Measurements from ENCODE around the gene NDOR1.

Gene NDOR1

DNA sequence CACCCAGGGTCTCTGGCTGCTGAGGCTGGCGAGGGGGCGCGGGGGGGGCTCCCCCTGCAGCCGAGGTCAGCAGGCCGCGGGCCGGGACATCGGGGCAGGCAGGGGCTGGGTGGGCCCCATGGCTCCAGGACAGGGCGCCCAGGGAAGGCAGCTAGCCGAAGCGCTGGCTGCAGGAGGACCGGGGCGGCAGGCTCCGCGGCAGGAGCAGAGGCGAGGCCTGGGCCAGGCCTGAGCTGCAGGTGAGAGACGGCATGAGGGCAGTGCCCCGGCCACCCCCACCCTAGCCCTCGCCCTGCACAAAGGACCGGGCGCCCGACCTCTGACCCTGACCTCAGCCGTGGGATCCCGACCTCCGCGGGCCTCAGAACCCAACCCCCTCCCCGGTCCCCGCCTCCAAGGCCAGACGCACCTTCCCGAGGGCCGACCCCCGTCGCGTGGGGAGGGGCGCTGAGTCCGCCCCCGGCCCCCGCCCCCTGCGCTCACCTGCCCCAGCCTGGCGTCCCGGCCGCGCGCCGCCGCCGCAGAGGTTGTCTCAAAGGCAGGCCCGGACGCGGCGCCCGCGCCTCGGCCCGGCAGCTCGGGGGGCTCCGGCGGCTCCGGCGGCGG lies 16.1 kb downstream of the NDOR1 start:
- DNase-seq = no peak

- no peak for DNase-seq
Observed at GRCh38 chr9:137222190-137223077, 16.9 kb downstream of the NDOR1 start, which contains the start of gene RNF208. TSS of gene RNF208 (minus strand) at chr9:137222240. CDS start at chr9:137221212, 1,028 bp downstream.

- peak; percentile 93 for DNase-seq
Observed at GRCh38 chr9:137223078-137223970, 17.8 kb downstream of the NDOR1 start.

DNA sequence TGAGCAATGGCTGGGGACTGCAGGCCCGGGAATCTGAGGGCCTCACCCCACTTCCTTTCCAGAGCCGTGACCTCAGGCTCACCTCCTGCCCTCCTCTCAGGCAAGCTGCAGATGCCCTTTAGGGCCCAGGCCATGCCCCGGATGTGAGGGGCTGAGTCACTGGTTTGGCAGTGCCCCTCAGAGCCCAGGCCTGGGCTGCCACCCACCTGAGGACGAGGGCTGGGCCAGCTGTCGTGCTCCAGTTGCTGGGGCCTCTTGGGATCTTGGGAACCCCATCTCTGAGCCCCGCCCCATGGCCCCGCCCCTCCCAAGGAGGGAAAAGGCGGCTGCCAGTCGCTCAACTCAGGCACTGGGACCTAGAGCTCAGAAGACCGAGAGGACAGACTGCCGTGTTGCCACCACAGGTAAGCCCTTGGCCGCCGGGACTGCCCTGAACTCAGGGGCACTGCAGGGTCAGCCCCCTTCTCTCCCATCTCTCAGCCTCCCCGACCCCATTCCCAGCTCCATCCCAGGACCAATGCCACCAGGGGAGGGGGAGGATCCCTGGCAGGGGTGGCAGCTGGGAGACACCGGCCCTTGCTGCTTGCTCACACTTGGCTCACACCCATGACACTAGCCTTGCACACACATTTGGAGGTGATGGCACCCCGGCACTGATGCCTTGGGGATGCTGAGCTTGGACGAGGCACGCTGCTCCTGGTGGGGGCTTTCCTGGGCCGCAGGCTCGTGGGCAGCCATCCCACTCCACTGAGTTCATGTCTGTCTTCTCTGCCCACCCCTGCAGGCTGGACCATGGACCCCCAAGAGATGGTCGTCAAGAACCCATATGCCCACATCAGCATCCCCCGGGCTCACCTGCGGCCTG lies 19.6 kb downstream of the NDOR1 start, which contains the start of gene CYSRT1:
TSS of gene CYSRT1 (plus strand) at position 345 of the 865 bp plus-strand sequence. CDS start at position 793, 448 bp downstream.
- DNase-seq = no peak

- no peak for DNase-seq
Observed at GRCh38 chr9:137225699-137226331, 20.3 kb downstream of the NDOR1 start.

- no peak for DNase-seq
Observed at GRCh38 chr9:137226338-137227053, 21.0 kb downstream of the NDOR1 start.

GRCh38 chr9:137227054-137227852 lies 21.8 kb downstream of the NDOR1 start, which contains the start of gene RNF224:
TSS of gene RNF224 (plus strand) at chr9:137227502. CDS start at chr9:137228336, 834 bp downstream.
- DNase-seq = peak; percentile 29

GRCh38 chr9:137227853-137228505 lies 22.5 kb downstream of the NDOR1 start:
- DNase-seq = no peak

DNA sequence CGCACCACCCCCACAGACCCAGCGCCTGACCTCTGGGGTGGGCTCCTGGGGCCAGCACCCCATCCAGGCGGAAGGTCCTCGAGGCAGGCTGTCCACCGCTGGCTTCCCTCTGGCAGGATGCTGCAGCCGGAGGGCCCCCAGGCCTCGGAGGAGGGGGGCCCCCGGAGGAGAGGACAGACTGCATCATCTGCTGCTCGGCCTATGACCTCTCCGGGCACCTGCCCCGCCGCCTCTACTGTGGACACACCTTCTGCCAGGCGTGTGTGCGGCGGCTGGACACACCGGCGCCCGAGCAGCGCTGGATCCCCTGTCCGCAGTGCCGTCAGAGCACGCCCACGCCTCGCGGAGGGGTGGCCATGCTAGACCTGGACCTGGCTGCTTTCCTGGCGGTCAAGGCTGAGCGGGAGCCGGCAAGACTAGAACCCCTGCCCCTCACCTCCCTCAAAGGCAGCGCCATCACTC lies 23.0 kb downstream of the NDOR1 start:
- no peak for DNase-seq

DNA sequence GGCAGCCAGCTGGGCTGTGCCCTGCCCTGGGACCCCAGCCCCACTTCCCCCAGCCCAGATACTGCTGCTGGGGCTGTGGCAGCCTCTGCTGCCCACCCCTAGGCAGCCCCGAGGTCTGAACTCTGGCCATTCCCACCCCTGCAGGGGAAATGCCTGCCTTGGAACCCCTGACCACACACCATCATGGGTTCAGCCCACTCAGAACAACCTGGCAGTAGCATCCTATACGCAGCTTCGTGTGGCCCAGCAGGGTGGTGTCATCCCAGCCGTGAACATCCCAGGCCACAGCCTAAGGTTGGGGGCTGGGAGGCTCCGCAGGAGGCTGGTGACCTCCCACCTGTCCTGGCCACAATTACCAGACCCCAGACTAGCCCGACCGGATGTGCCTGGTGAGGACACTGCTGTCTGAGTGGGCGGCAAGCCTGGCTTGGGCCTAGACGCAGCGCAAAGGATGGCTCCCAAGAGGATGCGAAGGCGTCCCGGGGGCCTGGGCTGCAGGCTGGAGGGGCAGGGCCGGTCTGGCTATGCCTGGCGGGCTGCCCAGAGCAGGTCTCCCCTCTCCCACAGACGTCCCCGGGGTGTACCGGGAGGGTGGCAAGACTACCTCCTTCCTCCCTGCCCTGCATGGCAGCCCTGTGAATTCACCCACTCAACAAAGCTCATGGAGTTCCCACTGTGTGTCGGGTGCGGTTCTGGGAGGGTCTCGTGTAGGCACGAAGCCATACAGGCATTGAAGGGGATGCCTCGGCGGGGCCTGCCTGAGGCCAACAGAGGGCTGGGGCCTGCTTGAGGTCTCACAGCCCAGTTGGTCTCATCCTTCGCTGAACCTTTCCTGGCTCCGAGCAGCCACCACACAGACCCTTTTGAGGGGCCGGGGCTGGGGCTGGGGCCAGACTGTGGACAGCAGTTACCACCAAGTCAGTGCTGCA lies 23.7 kb downstream of the NDOR1 start:
- no peak for DNase-seq

DNA sequence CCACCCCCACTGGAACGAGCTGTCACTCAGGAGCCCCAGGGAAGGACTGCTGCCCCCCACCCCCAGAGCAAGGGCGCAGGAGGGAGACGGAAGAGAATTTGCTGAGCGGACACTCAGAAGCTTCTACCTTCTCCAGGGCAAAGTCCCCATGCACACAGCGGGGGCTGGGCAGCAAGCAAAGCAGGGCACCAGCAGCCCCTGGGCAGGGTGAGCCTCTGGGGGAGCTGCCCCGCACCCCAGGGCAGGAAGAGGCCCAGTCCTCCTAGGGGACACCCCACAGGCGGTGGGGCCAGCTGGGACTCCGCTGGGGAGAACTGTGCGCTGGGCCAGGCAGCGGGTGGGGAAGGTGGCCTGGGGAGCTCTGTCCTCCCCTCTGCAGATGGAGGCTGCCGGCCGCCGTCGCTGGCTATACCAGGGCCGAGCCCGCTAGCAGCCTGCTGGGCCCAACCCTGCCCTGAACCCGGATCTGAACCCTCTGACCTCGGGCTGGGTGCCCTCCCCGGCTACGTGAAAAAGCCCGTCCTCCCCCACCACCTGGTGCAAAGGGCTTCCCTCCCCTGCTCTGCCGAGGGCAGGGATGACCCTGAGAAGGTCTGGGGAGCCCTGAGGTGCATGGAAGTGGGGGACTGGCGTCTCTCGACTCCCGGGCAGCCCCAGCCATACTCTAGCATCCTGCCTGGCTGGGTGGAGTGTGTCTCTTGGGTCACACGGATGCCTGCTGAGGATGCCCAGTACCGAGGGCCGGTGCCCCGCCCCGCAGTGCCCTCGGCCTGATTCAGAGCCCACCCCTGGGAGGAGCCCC lies 24.6 kb downstream of the NDOR1 start:
- DNase-seq = no peak

- DNase-seq = no peak
Observed at GRCh38 chr9:137230705-137231371, 25.3 kb downstream of the NDOR1 start, which contains the start of gene SLC34A3. TSS of gene SLC34A3 (plus strand) at chr9:137230901. CDS start at chr9:137231703, 802 bp downstream.

GRCh38 chr9:137231372-137232039 lies 26.0 kb downstream of the NDOR1 start:
- DNase-seq = no peak

DNA sequence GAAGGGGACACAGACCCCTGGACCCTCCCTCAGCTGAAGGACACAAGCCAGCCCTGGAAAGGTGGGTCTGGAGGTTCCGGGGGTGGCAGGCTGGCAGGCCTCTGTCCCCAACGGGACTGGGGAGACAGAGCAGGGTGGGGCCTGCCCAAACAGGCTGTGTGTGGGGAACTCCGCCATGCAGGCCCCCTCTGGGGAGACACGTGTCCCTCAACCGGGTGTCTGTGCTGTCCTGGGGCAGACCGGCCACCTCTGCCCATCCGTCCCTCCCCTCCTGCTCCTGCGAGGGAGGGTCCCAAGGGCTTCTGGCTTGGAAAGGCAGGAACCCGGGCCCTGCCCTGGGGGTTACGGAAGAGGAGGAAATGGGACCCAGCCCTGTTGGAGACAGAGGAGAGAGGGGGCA lies 26.6 kb downstream of the NDOR1 start:
- no peak for DNase-seq

- DNase-seq = no peak
Observed at GRCh38 chr9:137232510-137232909, 27.0 kb downstream of the NDOR1 start.
